NOMO-1 (cell line): Measurements from ENCODE around the gene KDELR1.
A peak's percentile ranks its signal among the peaks of the same experiment; 100 is the strongest.
"Not testable (repeated sequence)": the region's sequence is repeated elsewhere in the genome, so short reads cannot be mapped to it uniquely, and the experiment has no call there.

Experiments used
- DNase-seq, 2 experiments: peaks; one replicate each; lab custom pipeline; 2025; ENCODE audit not compliant: unreplicated experiment in 2 of 2; lab: John Stamatoyannopoulos, UW

KDELR1 gene

DNA sequence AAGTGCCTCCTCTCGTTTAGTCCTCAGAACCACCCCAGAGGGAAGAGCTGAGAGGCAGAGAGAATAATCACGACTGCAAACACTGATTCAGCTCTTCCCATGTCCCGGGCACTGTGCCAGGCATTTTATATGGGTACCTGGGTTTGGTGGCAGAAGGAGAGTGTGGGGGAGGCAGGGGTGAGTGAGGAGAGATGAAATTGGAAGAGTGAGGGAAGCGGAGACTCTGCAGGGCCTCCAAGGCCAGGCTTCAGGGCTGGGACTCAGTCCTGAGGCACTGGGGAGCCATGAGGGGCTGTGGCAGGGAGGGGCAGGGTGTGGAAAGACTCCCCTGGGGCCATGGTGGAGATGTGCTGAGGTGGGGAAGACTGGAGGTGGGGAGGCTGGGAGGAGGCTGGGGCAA is 18.4 kb downstream of the KDELR1 start:
- DNase-seq = no peak

- not testable (repeated sequence) for DNase-seq
Measured at GRCh38 chr19:48371771-48372170, 19.6 kb downstream of the KDELR1 start.

DNA sequence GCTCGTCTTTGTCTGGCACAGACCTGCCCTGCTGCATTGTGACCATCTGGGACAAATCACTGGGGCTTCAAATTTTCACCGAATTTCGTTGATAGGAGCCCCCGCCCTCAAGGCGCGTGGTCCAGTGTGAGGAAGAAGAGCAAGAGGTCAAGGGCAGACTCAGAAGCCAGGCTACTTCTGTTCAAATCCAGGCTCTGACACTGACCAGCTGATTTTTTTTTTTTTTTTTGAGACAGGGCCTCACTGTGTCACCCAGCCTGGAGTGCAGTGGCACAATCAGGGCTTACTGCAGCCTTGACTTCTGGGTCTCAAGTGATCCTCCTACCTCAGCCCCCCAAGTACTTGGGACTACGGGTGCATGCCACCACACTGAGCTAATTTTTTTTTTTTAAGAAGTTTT is 20.0 kb downstream of the KDELR1 start:
- no peak for DNase-seq

- no peak for DNase-seq
Measured at GRCh38 chr19:48370955-48371354, 20.4 kb downstream of the KDELR1 start.

GRCh38 chr19:48368936-48369335 is 22.4 kb downstream of the KDELR1 start:
- no peak for DNase-seq

- no peak for DNase-seq
Measured at GRCh38 chr19:48367855-48368254, 23.5 kb downstream of the KDELR1 start.

GRCh38 chr19:48365602-48366001 is 25.7 kb downstream of the KDELR1 start:
- DNase-seq = no peak

DNA sequence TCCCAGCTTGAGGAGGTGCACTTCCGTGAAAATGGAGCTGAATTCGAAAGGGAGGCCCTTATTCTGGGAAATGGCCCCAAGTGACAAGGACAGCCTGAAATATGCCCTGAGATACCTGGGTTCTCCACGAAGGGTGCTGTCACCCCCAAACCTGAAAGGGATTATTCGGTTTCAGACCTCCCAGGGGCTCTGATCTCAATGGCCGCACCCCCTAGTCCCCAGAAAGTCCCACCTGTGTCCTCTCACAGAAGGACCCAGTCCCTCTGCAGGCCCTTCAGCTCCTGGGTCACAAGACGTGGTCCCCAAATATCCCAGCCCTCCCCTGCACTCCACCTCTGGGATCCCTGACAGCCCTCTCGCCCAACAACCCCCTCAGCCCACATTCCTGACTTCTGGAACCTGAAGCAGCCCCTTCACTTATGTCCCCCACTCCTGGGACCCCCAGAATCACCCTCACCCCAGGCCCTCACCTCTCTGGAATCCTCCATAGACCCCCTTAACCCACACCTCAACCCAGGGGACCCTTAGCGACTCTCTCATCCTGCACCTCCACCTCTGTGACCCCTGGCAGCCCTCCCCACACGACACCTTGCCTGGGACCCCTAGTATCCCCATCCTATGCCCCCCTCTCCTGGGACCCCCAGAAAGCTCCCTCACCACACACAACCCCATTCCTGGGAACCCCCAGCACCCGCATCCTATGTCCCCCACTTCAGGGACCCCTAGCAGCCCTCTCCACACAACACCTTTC is 26.6 kb downstream of the KDELR1 start:
- DNase-seq = no peak

DNA sequence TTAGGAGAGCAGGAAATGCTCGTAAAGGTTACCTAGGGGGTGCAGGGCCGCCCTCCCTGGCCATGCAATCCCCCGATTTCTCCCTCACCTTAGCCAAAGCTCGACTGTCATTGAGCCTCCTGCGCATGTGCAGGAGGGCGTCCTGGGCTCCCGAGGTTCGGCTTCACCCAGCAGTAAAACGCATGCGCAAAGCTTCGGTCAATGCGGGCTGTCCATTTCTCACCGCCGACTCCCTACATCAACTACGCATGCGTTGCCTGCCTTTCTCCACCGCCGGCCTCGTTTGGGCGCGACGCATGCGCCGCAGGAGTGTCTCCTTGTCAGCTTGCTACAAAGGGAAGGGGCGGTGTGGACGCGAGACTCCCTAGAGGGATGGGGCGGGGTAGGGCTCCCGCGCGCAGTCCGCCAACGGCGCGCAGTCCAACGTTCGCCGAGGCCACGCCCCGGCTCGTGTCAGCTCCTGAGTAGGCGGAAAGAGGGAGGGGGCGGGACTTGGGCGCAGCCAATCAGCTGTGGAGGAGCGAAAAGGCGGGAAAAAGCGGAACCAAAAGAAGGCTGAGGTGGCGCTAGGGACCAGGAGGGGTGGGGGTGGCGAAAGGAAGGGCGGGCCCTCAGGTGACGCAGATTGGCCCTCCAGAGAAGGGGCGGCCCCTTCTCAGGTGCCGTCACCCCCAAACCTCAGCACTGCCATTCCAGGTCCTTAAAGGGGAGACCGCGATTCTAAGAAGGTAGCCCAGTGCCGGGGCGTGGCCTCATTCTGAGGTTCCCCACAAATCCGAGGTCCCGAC is 27.3 kb downstream of the KDELR1 start, which contains the start of the genes SYNGR4 and TMEM143:
Gene SYNGR4 (plus strand): TSS at position 558 of the 788 bp plus-strand sequence. CDS start 1,476 bp downstream, outside the sequence.
Gene TMEM143 (minus strand): TSS at position 131 of the 788 bp plus-strand sequence. CDS start 20 bp downstream, at position 111.
- DNase-seq = peak; percentile 99 to 100

DNA sequence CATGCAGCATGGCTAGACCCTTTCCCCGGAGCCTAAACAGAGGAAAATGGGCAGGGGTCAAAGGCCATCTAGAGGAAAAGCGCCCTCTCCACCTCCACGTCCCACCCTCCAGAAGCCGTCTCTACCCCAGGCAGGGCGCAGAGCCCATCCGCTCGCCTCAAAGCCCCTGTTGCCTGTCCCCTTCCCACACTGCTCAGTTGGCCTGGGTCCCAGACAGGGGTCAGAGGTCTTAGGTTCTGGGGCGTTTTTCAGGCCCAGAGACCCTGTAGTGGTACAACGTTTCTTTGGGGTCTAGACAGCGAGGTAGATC is 27.9 kb downstream of the KDELR1 start:
- DNase-seq = no peak

- DNase-seq = peak; percentile 87 to 91
Measured at GRCh38 chr19:48362716-48363499, 28.4 kb downstream of the KDELR1 start.

GRCh38 chr19:48361912-48362311 is 29.4 kb downstream of the KDELR1 start:
- no peak for DNase-seq

DNA sequence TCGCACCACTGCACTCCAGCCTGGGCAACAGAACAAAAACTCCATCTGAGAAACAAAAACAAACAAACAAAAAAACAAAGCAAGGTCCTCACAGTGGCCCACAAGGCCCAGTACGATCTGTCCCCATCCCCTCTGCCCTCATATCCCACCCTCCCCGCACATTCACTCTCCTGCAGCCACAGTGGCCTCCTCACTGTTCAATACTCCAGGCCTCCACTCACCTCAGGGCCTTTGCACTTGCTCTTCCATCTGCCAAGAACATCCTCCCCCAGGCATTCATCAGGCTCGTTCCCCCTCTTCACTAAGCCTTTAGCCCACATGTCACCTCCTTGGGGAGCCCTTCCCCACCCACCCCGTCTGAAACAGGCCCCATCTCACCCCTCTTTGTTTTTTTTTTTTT is 32.2 kb downstream of the KDELR1 start:
- DNase-seq = no peak

DNA sequence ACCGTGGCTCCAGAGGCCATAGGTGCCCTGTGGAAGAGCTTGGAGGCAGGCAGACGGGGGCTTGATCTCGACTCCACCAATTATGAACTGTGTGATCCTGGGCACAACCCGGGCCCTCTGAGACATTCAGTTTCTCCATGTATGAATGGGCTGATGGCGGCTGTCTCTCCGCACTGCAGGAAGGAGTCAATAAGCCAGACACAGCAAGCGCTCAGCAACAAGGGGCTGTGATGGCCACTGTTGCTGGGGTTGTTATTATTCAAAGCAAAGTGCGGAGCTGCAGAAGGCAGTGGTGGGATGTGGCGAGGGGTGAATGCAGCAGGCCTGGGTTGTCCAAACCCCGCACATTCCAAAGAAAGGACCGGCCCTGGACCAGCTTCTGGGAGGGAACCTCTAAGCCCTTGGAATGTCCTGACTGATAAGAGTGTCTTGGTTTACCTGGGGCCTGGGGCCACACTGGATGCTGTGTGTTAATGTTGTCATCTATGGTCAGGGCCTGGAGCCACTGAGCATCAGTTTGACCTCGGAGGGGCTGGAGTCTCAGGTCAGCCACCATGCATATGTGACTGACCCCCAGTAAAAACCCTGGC is 35.9 kb downstream of the KDELR1 start:
- no peak for DNase-seq

- no peak for DNase-seq
Measured at GRCh38 chr19:48354332-48354992, 36.9 kb downstream of the KDELR1 start.

GRCh38 chr19:48353677-48354076 is 37.7 kb downstream of the KDELR1 start:
- DNase-seq = no peak

GRCh38 chr19:48351341-48351752 is 40.0 kb downstream of the KDELR1 start:
- peak; percentile 27 to 29 for DNase-seq

GRCh38 chr19:48350856-48351255 is 40.5 kb downstream of the KDELR1 start:
- DNase-seq = no peak

DNA sequence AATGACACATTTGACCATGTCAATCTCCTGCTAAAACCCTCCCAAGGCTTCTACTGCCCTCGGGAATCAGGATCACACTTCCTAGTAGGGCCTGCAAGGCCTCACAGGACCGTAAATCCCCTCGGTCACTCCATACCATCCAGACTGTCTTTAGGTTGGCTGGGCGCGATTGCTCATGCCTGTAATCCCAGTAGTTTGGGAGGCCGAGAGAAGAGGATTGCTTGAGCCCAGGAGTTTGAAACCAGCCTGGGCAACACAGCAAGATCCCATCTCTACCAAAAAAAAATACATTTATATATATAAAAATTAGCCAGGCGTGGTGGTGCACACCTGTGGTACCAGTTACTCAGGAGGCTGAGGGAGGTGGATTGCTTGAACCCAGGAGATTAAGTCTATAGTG is 42.6 kb downstream of the KDELR1 start:
- DNase-seq = no peak

- no peak for DNase-seq
Measured at GRCh38 chr19:48348045-48348444, 43.3 kb downstream of the KDELR1 start.
